ENCODE data around the gene BLNK. TPM values are rescaled to one million over a fixed set of nuclear protein-coding genes. Genes with fewer than 3 reads are reported as not detected.

The BLNK gene
- total and polyA plus RNA-seq, 2 of the 13 experiments (the other 11 are each of a cell fraction or from before 2014, with no cell fraction given) = not detected

GRCh38 chr10:96242822-96243221 is 28.5 kb downstream of the BLNK start:
- no peak for DNase-seq (ENCODE audit: low spot score)
- H3K27me3 ChIP-seq (ENCODE audit: control insufficient read depth in 1 of 2, insufficient read depth in 2 of 2, low read length in 2 of 2) = no peaks in the 10 kb centered on the region
- ChIA-PET CTCF (ENCODE audit: low intra/inter-chr PET ratio, low total read pairs) (no interaction called here), POLR2A (no interaction called here)
- H2AFZ ChIP-seq (ENCODE audit: low read length) = no peak overlapping the region
- no peaks in the 10 kb centered on the region for H4K20me1 ChIP-seq (ENCODE audit: insufficient read depth, low read length)
- H3K9me3 ChIP-seq (ENCODE audit: low read length) = no peaks in the 10 kb centered on the region
- H3K9ac ChIP-seq (ENCODE audit: insufficient read depth, low read depth, low read length) = no peak overlapping the region
- intact Hi-C loops (cut with micrococcal nuclease; ENCODE audit: unreplicated experiment) = no loop called here
- in situ Hi-C loops (cut with HindIII; ENCODE audit: extremely low pct_ligation_motif_present, low pct_unique_long_range_greater_than_20kb) = no loop called here
- H3K4me1 ChIP-seq (ENCODE audit: insufficient read depth, low read length) = peaks cover 9% of the 10 kb centered on the region
- no TSS peak for BruUV-seq (replicated peaks)
- H3K79me2 ChIP-seq (ENCODE audit: insufficient read depth, low read length) = no peaks in the 10 kb centered on the region
- H3K27ac ChIP-seq (ENCODE audit: extremely low read length, insufficient read depth, low read length) = no peak overlapping the region
- no peak overlapping the region for H3K4me2 ChIP-seq (ENCODE audit: low read depth, low read length)
- TF ChIP-seq HBP1 (CRISPR knock-in tag; IDR thresholded peaks at IDR 0.05; ENCODE audit: low read depth) (no peak), SP1 (IDR thresholded peaks at IDR 0.05) (no peak), SP1 (CRISPR knock-in tag; IDR thresholded peaks at IDR 0.05) (no peak), LRRFIP1 (CRISPR knock-in tag; conservative IDR thresholded peaks at IDR 0.05) (no peak), MAFK (conservative IDR thresholded peaks at IDR 0.05 in 1 of 2, IDR thresholded peaks at IDR 0.05 in 1 of 2; ENCODE audit: low read length in 2 of 2) (no peak), SOX6 (IDR thresholded peaks at IDR 0.05) (no peak), SOX6 (CRISPR knock-in tag; IDR thresholded peaks at IDR 0.05) (no peak), ZBTB4 (CRISPR knock-in tag; IDR thresholded peaks at IDR 0.05; ENCODE audit: borderline replicate concordance) (no peak)
- H3K36me3 ChIP-seq (replicated peaks in 1 of 2; ENCODE audit: control insufficient read depth in 1 of 2, insufficient read depth in 2 of 2, low read length in 2 of 2) = no peaks in the 10 kb centered on the region
- ATAC-seq = no peak
- FAIRE-seq = no peak
- H3K4me3 ChIP-seq (replicated peaks in 1 of 3; ENCODE audit: insufficient read depth in 1 of 3, low read depth in 2 of 3, low read length in 3 of 3) = no peak overlapping the region
- 32% methylated on average over 2 of the region's 2 CpGs for WGBS (ENCODE audit: low lambda C conversion rate)
